Mesendoderm (in vitro differentiated cells): ENCODE data around the gene CAMKMT.
A peak's percentile ranks its signal among the peaks of the same experiment; 100 is the strongest.

Source experiments
- DNase-seq: peaks from one replicate; pipeline ENCODE4 v3.0.0; 2013
- H2AK5ac ChIP-seq: 2 replicates; pipeline ENCODE4 v1.6.1; 2013; ENCODE audit warnings: low read length, inconsistent platforms
- H2BK120ac ChIP-seq: 2 replicates; pipeline ENCODE4 v1.6.1; 2013; ENCODE audit warnings: low read depth, mild to moderate bottlenecking, low read length, moderate library complexity, mixed read lengths
- H2BK15ac ChIP-seq: replicated peaks from 2 replicates; pipeline ENCODE4 v1.6.1; 2013; ENCODE audit warnings: low read depth, mild to moderate bottlenecking, moderate library complexity
- H2BK5ac ChIP-seq: 2 replicates; pipeline ENCODE4 v1.6.1; 2013; ENCODE audit warnings: low read length, inconsistent platforms
- H3K18ac ChIP-seq: 2 replicates; pipeline ENCODE4 v1.6.1; 2013; ENCODE audit warnings: mild to moderate bottlenecking, low read length, mixed read lengths
- H3K23ac ChIP-seq: one replicate; pipeline ENCODE4 v1.6.1; 2013; ENCODE audit warnings: low read length
- H3K27ac ChIP-seq: 2 replicates; pipeline ENCODE4 v1.5.1; 2013; ENCODE audit warnings: low read depth, mild to moderate bottlenecking, inconsistent platforms, low read length, moderate library complexity
- H3K27me3 ChIP-seq: 2 replicates; pipeline ENCODE4 v1.6.1; 2013; ENCODE audit warnings: low read length, control low read depth, mild to moderate bottlenecking, inconsistent platforms; ENCODE audit not compliant: insufficient read depth, poor library complexity
- H3K36me3 ChIP-seq: 2 replicates; pipeline ENCODE4 v1.6.1; 2013; ENCODE audit warnings: low read length, inconsistent platforms; ENCODE audit not compliant: control insufficient read depth, insufficient read depth
- H3K4ac ChIP-seq: one replicate; pipeline ENCODE4 v1.6.1; 2013; ENCODE audit warnings: low read depth, mild to moderate bottlenecking, low read length, moderate library complexity
- H3K4me1 ChIP-seq: 2 replicates; pipeline ENCODE4 v1.6.1; 2013; ENCODE audit warnings: low read depth, low read length, inconsistent platforms; ENCODE audit not compliant: control insufficient read depth
- H3K4me2 ChIP-seq: 2 replicates; pipeline ENCODE4 v1.6.1; 2013; ENCODE audit warnings: low read length
- H3K4me3 ChIP-seq: 2 replicates; pipeline ENCODE4 v1.5.1; 2013; ENCODE audit warnings: mild to moderate bottlenecking, low read length
- H3K56ac ChIP-seq: one replicate; pipeline ENCODE4 v1.6.1; 2013; ENCODE audit warnings: low read length
- H3K79me1 ChIP-seq: 2 replicates; pipeline ENCODE4 v1.6.1; 2013; ENCODE audit warnings: low read length, inconsistent platforms
- H3K79me2 ChIP-seq: 2 replicates; pipeline ENCODE4 v1.6.1; 2013; ENCODE audit warnings: mild to moderate bottlenecking, low read length; ENCODE audit not compliant: control insufficient read depth, insufficient read depth
- H3K9ac ChIP-seq: 2 replicates; pipeline ENCODE4 v1.6.1; 2013; ENCODE audit warnings: low read length, inconsistent platforms
- H4K5ac ChIP-seq: one replicate; pipeline ENCODE4 v1.6.1; 2013; ENCODE audit warnings: low read length
- H4K8ac ChIP-seq: one replicate; pipeline ENCODE4 v1.6.1; 2013; ENCODE audit warnings: low read depth, mild to moderate bottlenecking, control low read depth, low read length, moderate library complexity
- WGBS: extraction: QIAGEN DNeasy Blood & Tissue Kit; methylation state at CpG from one replicate; pipeline ENCODE4 v1.1.7; 2013; ENCODE audit warnings: low lambda C conversion rate, missing lambda C conversion rate; ENCODE audit not compliant: insufficient coverage; ENCODE audit errors: extremely low coverage; 5-methylcytosine and 5-hydroxymethylcytosine counted together

The CAMKMT gene

DNA sequence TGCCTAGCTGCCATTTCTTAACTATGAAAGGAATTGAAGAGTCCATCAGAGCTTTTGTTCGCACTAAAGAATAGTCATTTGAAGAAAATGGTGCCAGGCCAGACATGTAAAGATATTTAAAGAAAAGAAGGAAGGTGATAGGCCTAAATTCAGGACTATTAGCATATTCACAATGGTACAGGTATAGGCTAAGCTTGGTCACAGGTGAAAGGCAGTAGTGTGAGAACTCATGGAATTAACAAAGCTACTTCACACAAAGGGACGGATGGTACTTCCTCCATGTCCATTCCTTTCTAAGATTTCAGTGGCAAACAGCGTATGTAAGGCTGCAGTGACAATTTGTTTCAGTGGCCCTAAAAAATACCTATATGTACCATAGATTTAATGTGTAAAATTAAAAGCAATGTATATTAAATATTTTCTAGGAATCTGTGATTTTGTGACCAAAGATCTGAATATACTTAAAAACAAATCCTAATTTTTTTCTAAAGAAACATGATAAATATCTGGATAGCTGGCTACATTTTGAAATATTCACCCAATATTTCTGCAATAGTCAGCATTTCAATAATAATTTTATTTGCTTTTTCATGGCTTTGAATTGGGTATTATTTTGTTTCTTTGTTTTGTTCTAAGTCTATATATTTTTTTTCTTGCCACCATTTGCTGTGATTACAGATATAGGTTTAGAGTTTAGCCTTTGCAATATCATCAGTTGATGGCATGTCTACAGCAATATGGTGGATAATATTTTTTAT, 116.1 kb downstream of the CAMKMT start:
- no CpG with 5 or more reads among the region's 3 CpGs for WGBS
- Histone ChIP-seq H3K79me1 (no peaks in the 10 kb centered on the region), H3K4me2 (no peak overlapping the region), H4K5ac (no peak overlapping the region), H2AK5ac (no peak overlapping the region), H2BK15ac (no peak overlapping the region), H3K4me3 (no peak overlapping the region), H3K27me3 (no peaks in the 10 kb centered on the region), H3K4ac (no peak overlapping the region), H3K9ac (no peak overlapping the region), H3K18ac (no peak overlapping the region), H3K4me1 (no peaks in the 10 kb centered on the region), H3K56ac (no peak overlapping the region), H3K27ac (no peak overlapping the region), H3K36me3 (no peaks in the 10 kb centered on the region), H2BK120ac (no peak overlapping the region), H2BK5ac (no peak overlapping the region), H4K8ac (no peak overlapping the region), H3K23ac (no peak overlapping the region), H3K79me2 (no peaks in the 10 kb centered on the region)
- DNase-seq, result no peak

- H3K9ac ChIP-seq, result no peak overlapping the region
- DNase-seq, result peak; percentile 91
- no peak overlapping the region for H2BK15ac ChIP-seq
- no peaks in the 10 kb centered on the region for H3K27me3 ChIP-seq
- H4K8ac ChIP-seq, result no peak overlapping the region
- no peak overlapping the region for H3K23ac ChIP-seq
- no peak overlapping the region for H2AK5ac ChIP-seq
- no peaks in the 10 kb centered on the region for H3K36me3 ChIP-seq
- no peak overlapping the region for H4K5ac ChIP-seq
- no peak overlapping the region for H3K4me3 ChIP-seq
- H3K79me1 ChIP-seq, result no peaks in the 10 kb centered on the region
- H2BK120ac ChIP-seq, result no peak overlapping the region
- no peak overlapping the region for H3K4ac ChIP-seq
- no peak overlapping the region for H3K56ac ChIP-seq
- WGBS, result no CpG with 5 or more reads among the region's 5 CpGs
- H3K27ac ChIP-seq, result no peak overlapping the region
- no peaks in the 10 kb centered on the region for H3K79me2 ChIP-seq
- H3K4me2 ChIP-seq, result no peak overlapping the region
- no peaks in the 10 kb centered on the region for H3K4me1 ChIP-seq
- no peak overlapping the region for H2BK5ac ChIP-seq
- no peak overlapping the region for H3K18ac ChIP-seq
These were observed 117.6 kb downstream of the CAMKMT start for GRCh38 chr2:44479127-44479887.

DNA sequence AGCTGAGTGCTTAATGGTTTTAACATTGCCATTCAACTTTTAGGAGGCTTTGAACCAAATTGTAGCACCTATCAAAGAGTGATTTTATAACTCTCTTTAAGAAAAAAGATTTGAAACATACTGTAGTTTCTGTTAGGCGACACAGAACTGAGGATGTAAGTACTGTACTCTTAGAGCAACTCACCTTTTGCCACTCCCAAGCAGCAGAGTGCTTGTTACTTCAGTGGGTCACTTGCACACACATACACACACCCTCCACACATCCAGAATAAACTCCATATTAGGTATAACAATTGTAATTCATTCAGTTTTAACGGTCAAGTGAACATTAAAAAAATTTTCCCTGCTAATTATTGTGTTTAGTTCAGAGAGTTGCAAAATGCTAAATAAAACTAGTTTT, 118.3 kb downstream of the CAMKMT start:
- no CpG with 5 or more reads among the region's 2 CpGs for WGBS
- H3K4ac ChIP-seq, result no peak overlapping the region

GRCh38 chr2:44487052-44487451, 125.3 kb downstream of the CAMKMT start:
- Histone ChIP-seq H3K4me2 (no peak overlapping the region), H3K79me1 (no peaks in the 10 kb centered on the region), H3K23ac (no peak overlapping the region), H3K9ac (no peak overlapping the region), H2BK15ac (no peak overlapping the region), H3K27me3 (no peaks in the 10 kb centered on the region), H3K27ac (no peak overlapping the region), H4K5ac (no peak overlapping the region), H2BK5ac (no peak overlapping the region), H2AK5ac (no peak overlapping the region), H3K36me3 (no peaks in the 10 kb centered on the region), H3K56ac (no peak overlapping the region), H3K4me1 (no peaks in the 10 kb centered on the region), H3K4me3 (no peak overlapping the region), H3K4ac (no peak overlapping the region), H3K79me2 (no peaks in the 10 kb centered on the region), H4K8ac (no peak overlapping the region), H2BK120ac (no peak overlapping the region), H3K18ac (no peak overlapping the region)
- no peak for DNase-seq
- WGBS, result no CpG with 5 or more reads among the region's 1 CpG

More for the DNA sequence above, 118.3 kb downstream of the CAMKMT start:
- Histone ChIP-seq H3K56ac (no peak overlapping the region), H4K8ac (no peak overlapping the region), H2AK5ac (no peak overlapping the region), H3K23ac (no peak overlapping the region), H3K9ac (no peak overlapping the region), H3K4me2 (no peak overlapping the region), H2BK15ac (no peak overlapping the region), H3K36me3 (no peaks in the 10 kb centered on the region), H3K79me2 (no peaks in the 10 kb centered on the region), H3K27ac (no peak overlapping the region), H3K27me3 (no peaks in the 10 kb centered on the region), H3K79me1 (no peaks in the 10 kb centered on the region), H3K4me1 (no peaks in the 10 kb centered on the region), H4K5ac (no peak overlapping the region), H3K4me3 (no peak overlapping the region), H2BK5ac (no peak overlapping the region), H2BK120ac (no peak overlapping the region), H3K18ac (no peak overlapping the region)
- DNase-seq, result no peak

GRCh38 chr2:44490726-44491125, 129.0 kb downstream of the CAMKMT start:
- no peak overlapping the region for H3K4ac ChIP-seq
- no peak overlapping the region for H3K18ac ChIP-seq
- H2BK120ac ChIP-seq, result no peak overlapping the region
- H3K23ac ChIP-seq, result no peak overlapping the region
- no peak overlapping the region for H3K56ac ChIP-seq
- no peaks in the 10 kb centered on the region for H3K79me1 ChIP-seq
- WGBS, result no CpG with 5 or more reads among the region's 3 CpGs
- no peak overlapping the region for H2BK15ac ChIP-seq
- DNase-seq, result no peak
- H2AK5ac ChIP-seq, result no peak overlapping the region
- H3K4me1 ChIP-seq, result no peaks in the 10 kb centered on the region
- no peak overlapping the region for H4K5ac ChIP-seq
- H3K4me2 ChIP-seq, result no peak overlapping the region
- no peaks in the 10 kb centered on the region for H3K79me2 ChIP-seq
- no peak overlapping the region for H3K27ac ChIP-seq
- no peak overlapping the region for H3K9ac ChIP-seq
- H3K4me3 ChIP-seq, result no peak overlapping the region
- H3K36me3 ChIP-seq, result no peaks in the 10 kb centered on the region
- no peaks in the 10 kb centered on the region for H3K27me3 ChIP-seq
- H2BK5ac ChIP-seq, result no peak overlapping the region
- no peak overlapping the region for H4K8ac ChIP-seq
